HG02798 (cell line): ENCODE data around the gene STAT6.
"Not testable (repeated sequence)": the region's sequence is repeated elsewhere in the genome, so short reads cannot be mapped to it uniquely, and the experiment has no call there.

Experiments used
- ATAC-seq: cut with Tn5 transposase; IDR thresholded peaks from one replicate; pipeline ENCODE4 v1.9.1; 2021; ENCODE audit warnings: mild to moderate bottlenecking; ENCODE audit not compliant: unreplicated experiment, poor library complexity

Gene STAT6

DNA sequence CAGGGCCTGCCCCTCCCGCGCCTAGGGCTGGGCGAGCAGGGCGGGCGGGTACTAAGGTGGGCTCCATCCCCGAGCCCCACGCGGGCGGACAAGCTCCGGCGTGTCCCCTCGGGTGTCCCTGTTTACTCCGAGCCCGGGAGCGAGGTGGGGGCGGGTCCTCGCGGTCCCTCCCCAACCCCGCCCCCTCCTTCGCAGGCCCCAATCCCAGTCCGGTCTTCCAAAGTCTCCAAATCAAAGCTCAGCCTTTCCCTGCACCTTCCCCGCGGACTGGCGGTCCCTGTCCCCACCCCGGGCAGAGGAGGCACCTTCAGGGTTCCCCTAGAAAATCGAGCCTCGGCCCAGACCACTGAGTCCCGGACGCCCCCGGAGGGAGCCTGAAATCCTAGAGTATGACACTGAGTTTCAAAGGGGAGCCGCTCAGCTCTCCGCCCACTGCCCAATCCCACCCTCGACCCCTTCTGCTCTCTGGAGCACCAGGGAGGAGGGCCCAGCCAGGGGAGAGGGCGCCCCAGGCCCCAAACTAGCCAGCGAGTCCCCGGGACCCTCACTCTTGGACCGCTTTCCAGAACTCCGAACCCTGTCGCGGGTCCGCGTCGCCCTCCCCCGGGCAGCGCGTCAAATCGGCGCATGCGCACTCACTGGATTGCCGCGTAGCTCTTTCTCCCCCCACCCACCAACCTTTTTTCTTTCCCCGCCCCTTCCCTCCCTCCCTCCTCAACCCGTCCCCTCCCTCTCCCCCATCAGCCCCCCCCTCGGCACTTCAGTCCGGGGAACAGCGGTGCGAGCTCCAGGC lies 16.8 kb upstream of the STAT6 start, which contains the start of gene LRP1:
LRP1 (plus strand) TSS at position 758 of the 793 bp plus-strand sequence. CDS start 482 bp downstream, outside the sequence.
- peak; percentile 47 for ATAC-seq

GRCh38 chr12:57127101-57127725 lies 16.1 kb upstream of the STAT6 start:
- ATAC-seq: no peak

- no peak for ATAC-seq
Measured at GRCh38 chr12:57126561-57126960, 15.4 kb upstream of the STAT6 start.

DNA sequence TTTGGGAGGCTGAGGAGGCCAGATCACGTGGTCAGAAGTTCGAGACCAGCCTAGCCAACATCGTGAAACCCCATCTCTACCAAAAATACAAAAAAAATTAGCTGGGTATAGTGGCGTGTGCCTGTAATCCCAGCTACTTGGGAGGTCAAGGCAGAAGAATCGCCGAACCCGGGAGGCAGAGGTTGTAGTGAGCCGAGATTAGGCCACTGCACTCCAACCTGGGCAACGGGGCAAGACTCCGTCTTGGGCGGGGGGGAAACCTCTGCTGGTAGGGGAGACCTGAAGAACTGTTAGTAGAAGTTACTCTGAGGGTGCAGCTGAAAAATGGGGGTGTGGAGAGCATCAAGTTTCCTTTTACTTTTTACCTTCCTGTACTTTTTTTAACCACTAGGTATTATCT lies 14.9 kb upstream of the STAT6 start:
- no peak for ATAC-seq

DNA sequence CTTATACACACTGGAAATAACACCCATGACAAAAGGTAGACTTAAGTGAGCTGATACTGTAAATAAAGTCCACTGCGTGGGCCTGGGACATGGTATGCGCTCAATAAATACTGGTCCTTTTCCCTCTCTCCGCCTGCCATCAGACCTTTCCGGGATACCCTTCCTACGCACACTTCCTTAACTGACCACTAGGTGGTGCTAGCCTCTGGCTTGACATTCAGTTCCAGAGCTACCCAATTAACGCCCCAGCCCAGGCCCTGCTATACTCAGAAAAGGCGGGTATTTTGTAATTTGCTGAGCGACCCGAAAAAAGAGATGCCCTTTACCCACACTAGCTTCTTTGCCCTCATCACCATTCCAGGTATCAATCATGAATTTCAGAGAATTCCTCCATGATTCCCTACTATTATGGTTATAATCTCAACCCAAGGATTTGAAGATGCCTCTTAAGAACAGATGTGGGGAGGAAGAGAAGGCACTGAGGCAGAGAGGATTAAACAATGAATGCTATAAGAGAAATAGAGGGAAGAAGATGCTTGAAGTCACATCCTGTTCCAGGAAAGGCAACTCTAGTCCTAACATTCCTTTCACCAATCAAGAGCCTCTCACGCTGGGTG lies 13.2 kb upstream of the STAT6 start:
- peak; percentile 65 for ATAC-seq

DNA sequence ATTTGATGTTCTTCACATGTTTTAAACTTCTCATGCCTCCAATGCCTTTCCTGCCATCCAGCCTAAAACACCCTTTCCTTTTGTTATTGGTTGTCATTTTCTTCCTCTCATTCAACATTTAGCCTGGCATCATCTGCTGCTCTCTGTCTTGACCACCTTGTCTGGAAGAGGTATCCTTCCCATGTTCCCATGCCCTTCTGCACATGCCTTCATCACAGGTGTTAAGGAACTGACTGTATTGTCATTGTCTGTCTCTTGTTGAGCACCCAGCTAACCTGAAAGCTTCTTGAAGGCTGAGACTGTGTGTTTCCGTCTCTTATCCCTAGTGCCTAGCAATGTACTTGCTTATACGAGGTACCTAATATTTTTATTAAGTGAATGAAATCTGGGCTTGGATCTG lies 12.7 kb upstream of the STAT6 start:
- ATAC-seq: no peak

DNA sequence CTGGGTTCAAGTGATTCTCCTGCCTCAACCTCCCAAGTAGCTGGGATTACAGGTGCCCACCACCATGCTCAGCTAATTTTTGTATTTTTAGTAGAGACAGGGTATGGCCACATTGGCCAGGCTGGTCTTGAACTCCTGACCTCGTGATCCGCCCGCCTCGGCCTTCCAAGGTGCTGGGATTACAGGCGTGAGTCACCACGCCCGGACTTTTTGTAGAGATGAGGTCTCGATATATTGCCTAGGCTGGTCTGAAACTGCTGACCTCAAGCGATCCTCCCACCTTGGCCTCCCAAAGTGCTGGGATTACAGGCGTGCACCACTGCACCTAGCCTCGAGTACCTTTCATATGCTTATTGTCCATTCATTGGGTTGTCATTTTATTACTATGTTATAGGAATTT lies 9.6 kb upstream of the STAT6 start:
- not testable (repeated sequence) for ATAC-seq

DNA sequence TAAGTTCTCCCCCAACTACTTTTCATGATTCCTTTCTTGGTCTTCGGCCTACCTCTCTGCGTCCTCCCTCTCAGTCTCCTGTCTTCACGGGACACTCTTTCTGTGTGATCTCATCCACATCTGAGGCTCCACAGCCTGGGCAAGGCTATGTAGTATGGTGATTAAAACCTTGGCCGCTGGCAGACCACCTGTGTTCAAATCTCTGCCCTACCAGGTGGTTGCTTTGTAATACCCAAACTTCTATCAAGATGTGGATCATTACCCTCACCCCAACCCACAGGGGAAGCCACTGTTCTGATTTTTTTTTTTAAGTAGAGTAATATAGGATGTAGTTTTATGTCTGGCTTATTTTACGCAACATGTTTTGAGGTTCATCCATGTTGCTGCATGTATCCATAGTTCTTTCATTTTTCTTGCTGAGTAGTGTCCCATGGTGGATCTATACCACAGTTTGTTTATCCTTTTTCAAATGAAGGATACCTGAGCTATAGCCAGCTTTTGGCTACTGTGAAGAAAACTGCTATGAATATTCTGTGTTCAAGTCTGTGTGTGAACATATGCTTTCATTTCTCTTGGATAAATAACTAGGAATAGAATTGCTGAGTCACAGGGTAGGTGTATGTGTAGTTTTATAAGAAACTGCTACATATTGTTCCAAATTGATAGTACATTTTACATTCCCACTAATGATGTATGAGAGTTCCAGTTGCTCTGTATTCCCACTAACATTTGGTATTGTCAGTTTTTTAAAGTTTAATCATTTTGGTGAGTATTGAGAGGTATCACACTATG lies 8.3 kb upstream of the STAT6 start:
- ATAC-seq: no peak

DNA sequence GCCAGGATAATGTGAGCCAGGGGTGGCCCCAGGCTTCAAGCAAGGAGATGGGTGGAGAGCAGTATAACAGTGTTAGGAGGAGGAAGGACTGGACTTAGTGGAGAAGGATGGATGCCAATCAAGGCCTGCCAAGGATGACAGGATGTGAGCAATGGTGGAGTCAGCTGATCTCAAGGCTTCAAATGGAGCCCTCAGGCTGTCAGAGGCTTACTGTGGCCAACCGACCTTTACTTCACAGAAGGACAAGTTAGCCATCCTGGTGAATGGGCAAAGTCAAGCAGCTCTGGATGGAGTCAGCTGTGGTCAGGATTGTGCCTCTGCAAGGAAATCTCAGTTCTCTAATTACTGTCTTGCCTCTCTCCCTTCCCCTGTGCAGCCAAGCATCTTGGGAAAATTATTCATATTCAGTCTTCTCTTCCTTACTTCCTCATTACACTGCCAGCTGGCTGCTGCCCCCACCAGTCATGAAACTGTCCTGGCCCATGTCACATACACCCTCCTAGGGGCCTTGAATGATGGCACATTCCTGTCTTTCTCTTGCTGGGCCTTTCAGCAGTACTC lies 7.6 kb upstream of the STAT6 start:
- ATAC-seq: no peak

- no peak for ATAC-seq
Measured at GRCh38 chr12:57116580-57117281, 5.6 kb upstream of the STAT6 start.

- ATAC-seq: no peak
Measured at GRCh38 chr12:57112492-57113294, 1.5 kb upstream of the STAT6 start.

- peak; percentile 46 for ATAC-seq
Measured at GRCh38 chr12:57110104-57111030, 795 bp downstream of the STAT6 start.

- ATAC-seq: no peak
Measured at GRCh38 chr12:57109207-57110103, 1.7 kb downstream of the STAT6 start.

DNA sequence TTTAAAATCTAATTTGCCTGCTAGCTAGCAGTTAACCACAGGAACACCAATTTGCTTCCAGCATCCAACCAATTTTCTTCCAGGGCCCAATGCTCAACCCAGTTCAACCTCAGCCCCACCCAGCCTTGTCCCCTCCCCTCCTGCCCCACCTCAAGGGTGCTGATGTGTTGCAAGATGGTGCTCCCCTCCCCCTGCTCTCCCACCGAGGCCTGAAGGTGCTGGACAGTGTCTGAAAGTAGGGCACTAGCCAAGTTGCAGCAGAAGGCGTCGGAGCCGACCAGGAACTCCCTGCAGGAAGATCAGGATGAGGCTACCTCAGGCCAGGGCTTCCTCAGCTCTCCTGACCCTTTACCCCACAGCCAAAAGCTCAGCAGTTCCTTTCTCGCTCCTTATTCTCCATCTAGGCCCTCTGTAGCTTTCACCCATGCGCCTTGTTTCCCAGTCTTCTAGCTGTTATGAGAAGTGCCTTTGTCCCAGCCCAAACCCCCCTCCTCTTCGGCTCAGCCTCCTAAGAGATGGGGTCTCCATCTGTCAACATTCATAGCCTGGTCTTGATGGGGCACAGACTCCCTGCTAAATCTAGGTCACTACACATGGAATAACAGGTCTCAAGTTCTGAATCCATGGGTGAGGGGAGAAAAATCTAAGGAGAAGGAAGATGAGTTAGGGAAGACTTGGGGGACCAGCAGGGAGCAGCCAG lies 3.6 kb downstream of the STAT6 start:
- ATAC-seq: no peak

DNA sequence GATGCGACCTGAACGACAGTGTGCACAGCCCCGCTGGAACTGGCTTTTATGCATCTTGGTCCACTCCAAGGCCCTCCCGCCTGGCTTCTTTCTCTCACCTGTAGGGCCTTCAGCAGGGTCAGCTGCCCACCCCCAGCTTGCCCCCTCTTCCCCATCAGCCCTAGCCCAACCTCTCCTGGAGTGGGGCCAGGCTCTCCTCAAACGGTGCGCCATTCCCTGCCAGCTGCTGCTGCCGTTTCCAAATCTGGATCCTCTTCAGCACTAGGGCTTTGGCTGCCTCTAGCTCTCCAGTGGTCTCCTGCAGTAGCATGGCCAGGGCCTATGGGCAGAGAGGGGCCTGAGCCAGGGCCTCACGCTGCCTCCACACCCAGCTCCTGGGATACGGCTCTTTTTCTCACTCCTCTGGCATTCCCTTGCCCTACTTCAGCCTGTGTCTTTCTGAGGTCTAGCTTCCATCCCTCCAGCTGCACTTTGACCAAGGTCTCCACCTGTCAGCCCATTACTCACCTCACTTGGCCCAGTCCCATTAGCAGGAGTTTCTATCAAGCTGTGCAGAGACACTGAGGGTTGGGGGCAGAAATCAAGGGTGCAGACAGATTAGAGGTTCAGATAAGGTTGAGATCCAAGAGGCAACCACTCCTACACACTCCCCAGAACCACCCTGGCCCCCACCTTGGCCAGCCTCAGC lies 5.0 kb downstream of the STAT6 start:
- ATAC-seq: no peak
